ENCODE measurements around the gene FOXP1.

The FOXP1 gene

DNA sequence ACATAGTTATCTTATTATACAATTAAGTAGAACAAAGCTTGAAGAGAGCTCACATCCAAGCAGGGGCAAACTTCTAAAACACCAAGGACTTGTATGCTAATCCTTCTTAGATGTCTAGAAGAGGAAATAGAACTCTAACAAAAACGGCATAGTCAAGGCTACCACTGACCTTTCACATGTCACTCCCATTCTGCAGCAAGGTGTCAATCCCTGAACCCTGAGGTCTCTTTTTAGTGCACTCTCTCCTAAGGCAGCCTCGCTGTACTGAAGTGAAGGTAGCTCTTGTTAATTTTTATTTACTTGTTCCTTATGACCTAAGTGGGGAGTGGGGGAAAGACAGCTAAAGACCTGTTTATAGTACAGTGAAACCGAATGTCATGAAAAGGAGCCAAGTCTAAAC, 506.5 kb downstream of the FOXP1 start:
- no peak for DNase-seq (ENCODE audit: low spot score)

- DNase-seq (ENCODE audit: low spot score), result no peak
Observed at GRCh38 chr3:71076361-71077002, 507.0 kb downstream of the FOXP1 start.

DNA sequence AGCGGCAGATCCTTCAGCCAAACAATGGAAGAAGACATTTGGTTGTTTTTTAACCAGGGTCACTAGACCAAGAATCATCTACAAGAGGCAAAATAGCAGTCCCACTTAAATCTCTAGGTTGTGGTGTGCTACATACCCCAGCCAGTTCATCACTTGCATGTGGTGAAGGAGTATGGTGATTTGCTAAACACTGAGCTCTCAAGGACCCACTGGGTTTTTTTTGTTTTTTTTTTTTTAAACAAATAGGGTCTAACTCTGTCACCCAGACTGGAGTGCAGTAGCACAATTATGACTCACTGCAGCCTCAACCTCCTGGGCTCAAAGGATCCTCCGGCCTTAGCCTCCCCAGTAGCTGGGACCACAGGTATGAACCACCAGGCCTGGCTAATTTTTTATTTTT, 508.0 kb downstream of the FOXP1 start:
- no peak for DNase-seq (ENCODE audit: low spot score)

- DNase-seq (ENCODE audit: low spot score), result no peak
Observed at GRCh38 chr3:71074423-71074822, 509.1 kb downstream of the FOXP1 start.

DNA sequence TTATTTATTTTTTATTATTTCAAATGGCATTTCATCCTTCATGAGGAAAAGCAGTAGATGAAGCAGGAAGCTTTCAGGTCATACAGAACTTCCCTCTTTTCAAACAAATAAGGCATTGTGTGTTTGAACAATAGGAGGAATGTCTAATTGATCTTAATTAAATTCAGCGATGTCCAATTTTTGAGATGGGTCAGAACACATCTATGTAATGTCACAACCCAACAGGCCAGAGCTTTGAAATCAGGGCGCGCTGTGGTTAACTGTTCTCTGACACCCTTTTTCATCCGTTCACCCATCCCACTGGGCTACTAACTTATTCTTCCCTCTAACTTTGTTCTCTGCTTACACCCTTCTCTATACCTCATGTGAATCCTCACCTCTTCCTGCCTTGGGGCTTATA, 510.5 kb downstream of the FOXP1 start:
- no peak for DNase-seq (ENCODE audit: low spot score)

DNA sequence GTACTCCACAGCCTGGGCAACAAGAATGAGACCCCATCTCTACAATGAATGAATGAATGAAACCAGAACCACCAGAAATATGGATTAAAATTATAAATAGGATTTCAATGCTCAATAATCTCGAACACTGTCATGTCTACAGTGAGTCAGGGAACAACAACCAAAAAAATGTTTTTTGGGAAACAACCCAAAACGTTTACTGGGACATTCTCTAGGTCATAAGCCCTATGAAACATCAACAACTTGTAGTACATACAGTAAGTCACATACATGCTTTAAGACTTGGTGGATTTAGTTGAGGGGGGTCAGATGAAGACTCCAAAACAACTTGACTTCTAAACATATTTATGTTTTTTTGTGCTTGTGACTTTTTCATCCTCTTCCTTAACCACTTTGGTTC, 511.2 kb downstream of the FOXP1 start:
- no peak for DNase-seq (ENCODE audit: low spot score)

DNA sequence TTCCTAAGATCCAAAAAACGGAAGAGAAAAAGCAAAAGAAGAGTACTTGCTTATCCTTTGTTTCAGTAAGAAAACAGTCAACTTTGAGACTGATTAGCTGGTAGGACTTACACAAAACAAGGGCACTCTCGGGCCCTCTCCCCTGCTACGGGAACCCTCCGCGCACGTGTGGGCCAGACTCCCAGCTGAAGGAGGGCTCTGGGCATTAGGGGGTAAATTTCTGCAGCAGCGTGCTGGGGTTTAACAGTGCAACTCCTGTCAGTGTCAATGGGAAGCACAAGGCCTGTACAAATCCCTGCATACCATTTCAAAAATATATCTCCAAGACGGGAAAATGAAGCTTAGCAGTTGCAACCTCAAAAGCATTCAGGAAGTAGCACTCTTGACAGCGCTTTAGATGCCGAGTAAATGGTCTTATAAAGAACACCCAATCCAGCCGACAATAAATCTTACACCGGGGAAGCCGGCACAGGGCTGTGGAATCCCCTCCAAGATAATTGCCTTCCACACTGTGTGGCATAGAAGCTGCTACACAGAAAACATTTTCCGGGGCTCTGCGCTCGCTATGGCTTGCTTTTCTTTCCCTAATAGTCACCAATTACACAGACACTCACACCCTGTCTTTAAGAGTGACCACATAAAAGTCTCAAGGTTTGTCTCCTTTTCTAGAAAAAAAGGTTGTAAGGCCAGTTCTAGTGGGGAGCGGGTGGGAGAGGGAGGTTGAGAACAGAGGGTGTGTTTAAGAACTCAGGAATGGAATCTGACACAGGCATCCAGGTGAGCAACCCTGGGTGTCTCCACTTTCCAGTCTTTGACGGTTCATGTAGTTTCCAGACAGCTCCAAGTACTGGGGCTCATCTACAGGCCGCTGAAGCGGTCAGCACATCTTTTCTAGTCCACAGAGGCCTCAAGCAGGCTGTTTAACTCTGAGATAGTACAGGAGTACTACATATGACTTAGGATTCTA, 512.7 kb downstream of the FOXP1 start:
- DNase-seq (ENCODE audit: low spot score), result no peak

- peak; percentile 72 for DNase-seq (ENCODE audit: low spot score)
Observed at GRCh38 chr3:71069797-71070196, 513.7 kb downstream of the FOXP1 start.

- DNase-seq (ENCODE audit: low spot score), result peak; percentile 24
Observed at GRCh38 chr3:71067977-71068654, 515.4 kb downstream of the FOXP1 start.

DNA sequence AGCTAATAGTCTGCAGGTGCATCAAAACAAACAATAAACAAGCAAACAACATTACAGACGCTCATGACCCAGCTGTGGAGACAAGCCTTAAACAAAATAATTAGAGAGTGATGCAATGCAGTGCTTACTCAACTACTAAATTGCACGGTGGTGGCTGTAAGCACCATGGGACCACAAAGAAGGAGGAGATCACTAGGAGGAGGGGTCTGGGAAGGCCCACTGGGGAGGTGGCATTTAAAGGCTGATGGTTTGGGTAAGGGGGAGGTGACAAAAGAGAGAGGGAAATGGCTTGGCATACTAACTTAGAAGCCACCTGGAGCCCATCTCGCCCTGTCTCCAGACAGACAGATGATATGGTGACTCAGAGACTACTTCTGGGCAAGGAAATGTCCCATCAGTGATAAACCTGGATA, 516.7 kb downstream of the FOXP1 start:
- peak; percentile 33 for DNase-seq (ENCODE audit: low spot score)

DNA sequence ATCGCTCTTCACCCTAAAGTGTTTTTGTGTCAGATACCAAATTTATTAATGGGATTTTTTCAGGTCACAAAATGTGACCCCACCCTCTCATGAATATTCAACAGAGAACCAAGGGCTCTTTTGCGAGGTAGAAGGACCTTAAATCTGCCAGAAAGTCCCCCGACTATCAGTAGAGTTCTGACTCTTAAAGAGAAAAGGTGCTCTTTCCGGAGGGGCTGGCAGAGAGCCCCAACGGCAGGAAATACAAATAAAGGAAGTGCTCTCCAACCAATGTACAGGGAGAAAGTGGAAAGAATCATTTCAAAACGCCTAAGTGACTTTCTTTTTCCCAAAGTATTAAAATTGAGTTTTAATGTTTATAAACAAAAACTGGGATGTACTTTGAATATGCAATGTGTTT, 517.2 kb downstream of the FOXP1 start:
- DNase-seq (ENCODE audit: low spot score), result peak; percentile 49

GRCh38 chr3:71065764-71066013, 517.8 kb downstream of the FOXP1 start:
- DNase-seq (ENCODE audit: low spot score), result no peak

DNA sequence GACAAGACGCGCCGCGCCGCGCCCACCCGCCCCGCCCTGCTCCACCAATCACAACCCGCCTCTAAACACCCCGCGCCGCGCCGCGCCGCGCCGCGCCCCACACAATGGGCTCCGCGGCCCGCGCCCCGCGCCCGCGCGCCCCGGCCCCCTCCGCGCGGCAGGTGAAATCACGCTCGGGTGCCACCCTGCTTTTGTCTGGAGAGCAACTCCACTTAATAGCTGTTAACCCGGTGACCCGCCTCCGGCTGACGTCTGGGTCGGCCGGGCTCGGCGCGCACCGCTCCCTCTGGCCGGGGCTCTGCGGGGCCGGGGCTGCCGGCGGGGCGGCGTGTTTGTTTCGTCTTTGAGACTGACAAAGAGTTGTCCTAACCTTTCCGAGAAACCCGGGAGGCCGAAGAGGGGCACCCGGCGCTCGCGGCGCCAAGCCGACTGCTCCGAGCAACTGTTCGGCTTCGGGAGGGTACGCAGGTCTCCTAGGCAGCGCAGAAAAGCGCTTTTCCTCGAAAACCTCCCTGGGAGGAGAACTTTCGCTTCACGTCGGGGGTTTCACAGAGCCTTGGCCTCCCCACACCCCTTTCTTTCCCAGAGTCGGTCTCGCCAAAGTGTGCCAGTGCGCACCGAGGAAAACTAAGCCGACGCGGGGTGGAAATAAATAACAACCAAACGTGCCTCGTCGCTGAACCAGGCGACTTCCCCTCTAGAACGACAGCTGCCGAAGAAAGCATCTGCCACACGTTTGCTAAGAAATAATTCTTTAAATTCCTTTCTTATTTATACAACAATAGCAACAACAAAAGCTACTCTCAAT, 518.4 kb downstream of the FOXP1 start:
- DNase-seq (ENCODE audit: low spot score), result peak; percentile 50

DNA sequence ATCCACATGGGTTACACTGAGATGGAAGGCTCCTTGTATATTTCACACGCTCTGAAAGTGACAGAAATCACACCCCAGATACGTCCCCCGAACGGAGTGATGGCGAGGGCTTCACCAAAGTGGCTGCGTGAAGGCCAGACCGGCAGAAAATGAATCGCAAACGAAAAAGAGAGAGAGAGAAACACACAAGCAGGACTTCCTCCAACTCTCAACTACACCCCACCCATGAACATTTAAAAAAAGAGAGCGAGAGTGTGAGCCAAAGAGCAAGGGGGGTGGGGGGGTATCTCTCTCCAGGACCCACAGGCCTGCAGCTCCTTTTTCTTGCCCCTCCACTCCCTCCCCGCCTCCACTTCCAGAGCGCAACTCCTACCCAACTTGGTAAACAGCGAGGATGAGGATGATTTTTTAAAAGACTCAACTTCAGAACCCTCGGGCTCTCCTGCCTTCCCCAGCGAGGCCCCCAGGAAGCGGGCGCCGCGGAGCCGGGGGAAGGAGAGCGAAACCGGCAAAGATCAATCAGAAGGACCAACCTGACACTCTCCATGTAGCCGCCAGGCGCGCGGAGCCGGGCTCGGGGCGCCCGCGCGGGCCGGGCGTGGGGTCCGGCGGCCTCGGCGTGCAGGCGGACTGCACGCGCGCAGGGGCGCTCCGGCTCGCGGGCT, 519.1 kb downstream of the FOXP1 start:
- DNase-seq (ENCODE audit: low spot score), result peak; percentile 67

DNA sequence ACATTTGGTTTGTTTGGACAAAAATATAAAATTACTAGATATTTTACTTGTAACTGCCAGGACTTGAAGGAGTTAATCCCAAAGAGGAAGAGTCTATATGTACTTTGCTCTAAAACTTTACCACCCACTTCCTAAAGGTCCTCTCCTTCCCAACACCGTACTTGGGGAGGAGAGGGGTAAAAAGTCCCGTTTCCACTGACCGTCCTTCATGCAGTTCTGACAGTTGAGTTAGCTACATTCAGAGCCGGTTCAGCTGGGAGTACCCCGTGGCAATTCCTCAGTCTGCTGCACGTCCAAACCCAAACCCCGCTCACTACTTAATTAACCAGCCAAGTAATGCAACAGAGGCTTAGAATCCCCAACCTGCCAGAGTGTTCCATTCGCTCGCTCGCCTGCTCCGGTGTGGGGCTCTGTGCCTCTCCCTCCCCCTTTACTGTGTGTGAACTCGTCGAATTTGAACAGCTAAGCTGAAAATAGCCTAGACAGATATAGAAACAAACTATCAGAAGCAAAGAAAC, 519.7 kb downstream of the FOXP1 start:
- DNase-seq (ENCODE audit: low spot score), result peak; percentile 28

GRCh38 chr3:71062952-71063772, 520.4 kb downstream of the FOXP1 start:
- peak; percentile 47 for DNase-seq (ENCODE audit: low spot score)

GRCh38 chr3:71062037-71062932, 521.2 kb downstream of the FOXP1 start:
- DNase-seq (ENCODE audit: low spot score), result no peak

- DNase-seq (ENCODE audit: low spot score), result no peak
Observed at GRCh38 chr3:71061581-71061980, 521.9 kb downstream of the FOXP1 start.

- no peak for DNase-seq (ENCODE audit: low spot score)
Observed at GRCh38 chr3:71061037-71061436, 522.5 kb downstream of the FOXP1 start.
